ENCODE measurements around the gene AMIGO3.
"Not testable (repeated sequence)": the region's sequence is repeated elsewhere in the genome, so short reads cannot be mapped to it uniquely, and the experiment has no call there.

DNA sequence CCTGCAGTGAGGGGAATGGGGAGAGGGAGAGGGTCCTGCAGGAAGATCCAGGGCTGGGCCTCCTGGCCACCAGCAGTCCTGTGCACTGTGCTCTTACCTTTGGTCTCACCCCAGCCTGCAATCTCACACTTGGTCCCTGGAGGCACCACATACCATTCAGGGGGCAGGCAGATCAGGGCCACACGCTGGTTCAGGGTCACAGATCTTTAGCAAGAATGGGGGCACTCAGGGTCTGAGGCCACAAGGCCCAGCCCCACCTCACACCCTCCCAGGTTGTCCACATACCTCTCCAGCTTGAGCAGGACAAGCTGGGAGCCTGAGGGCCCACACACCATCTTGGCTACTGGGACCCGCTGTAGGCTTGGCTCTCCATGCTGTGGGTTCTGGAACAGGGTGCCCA, 35.0 kb downstream of the AMIGO3 start:
- TF ChIP-seq POLR2A (IDR thresholded peaks at IDR 0.05): not testable (repeated sequence)
- TF ChIP-seq, protein P1, sequence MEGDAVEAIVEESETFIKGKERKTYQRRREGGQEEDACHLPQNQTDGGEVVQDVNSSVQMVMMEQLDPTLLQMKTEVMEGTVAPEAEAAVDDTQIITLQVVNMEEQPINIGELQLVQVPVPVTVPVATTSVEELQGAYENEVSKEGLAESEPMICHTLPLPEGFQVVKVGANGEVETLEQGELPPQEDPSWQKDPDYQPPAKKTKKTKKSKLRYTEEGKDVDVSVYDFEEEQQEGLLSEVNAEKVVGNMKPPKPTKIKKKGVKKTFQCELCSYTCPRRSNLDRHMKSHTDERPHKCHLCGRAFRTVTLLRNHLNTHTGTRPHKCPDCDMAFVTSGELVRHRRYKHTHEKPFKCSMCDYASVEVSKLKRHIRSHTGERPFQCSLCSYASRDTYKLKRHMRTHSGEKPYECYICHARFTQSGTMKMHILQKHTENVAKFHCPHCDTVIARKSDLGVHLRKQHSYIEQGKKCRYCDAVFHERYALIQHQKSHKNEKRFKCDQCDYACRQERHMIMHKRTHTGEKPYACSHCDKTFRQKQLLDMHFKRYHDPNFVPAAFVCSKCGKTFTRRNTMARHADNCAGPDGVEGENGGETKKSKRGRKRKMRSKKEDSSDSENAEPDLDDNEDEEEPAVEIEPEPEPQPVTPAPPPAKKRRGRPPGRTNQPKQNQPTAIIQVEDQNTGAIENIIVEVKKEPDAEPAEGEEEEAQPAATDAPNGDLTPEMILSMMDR (IDR thresholded peaks at IDR 0.05): not testable (repeated sequence)
